ENCODE results near the gene HNRNPH3. TPM values are rescaled to one million over a fixed set of nuclear protein-coding genes. Genes with fewer than 3 reads are reported as not detected.

Gene HNRNPH3
- total RNA-seq, 1 donor from 2014 or later, result 164 TPM

DNA sequence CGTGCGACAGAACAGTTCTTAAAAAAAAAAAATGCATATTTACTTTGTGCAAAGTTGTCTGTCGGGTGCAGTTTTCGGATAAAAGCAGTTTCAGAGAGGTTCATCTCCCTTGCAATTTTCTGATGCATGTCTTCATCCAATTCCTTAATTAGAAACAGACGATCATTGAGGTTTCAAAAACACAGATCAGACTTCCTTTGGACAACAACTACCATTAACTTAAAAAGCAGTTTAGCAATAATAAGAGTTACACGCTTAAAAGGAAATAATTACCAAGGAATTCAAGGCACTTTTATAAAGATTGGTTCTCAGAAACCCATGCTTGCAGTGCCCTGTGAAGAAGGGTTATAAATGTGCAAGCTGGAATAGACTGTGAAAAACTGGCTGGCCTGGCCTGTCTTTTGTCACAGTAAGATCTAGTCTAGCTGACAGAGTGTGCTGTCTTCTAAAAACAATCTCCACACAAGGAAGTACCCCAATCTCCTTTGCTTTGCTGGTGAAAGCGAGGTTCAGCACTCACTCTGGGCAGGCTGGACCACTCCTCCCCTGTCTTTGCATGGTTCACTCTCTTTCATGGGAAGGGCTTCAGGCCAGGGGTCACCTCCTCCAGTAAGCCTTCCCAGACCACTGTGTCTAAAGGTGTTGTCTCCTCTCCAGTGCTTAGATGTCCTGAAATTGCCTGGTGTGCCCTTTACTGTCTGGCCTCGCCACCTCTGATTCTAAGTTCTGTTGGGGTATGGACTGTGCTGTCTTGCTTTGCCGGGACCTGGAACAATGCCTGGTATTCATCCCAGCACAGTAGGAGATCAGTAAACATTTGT, 34.8 kb upstream of the HNRNPH3 start:
- Mint-ChIP-seq H3K9me3 (no peaks in the 10 kb centered on the region), H3K27ac (peak overlapping the region; percentile 58), H3K4me3 (no peak overlapping the region), H3K36me3 (peaks cover 5% of the 10 kb centered on the region), H3K27me3 (ENCODE audit: low read depth) (no peaks in the 10 kb centered on the region), H3K4me1 (peaks cover 16% of the 10 kb centered on the region)
- TF ChIP-seq, protein P1, sequence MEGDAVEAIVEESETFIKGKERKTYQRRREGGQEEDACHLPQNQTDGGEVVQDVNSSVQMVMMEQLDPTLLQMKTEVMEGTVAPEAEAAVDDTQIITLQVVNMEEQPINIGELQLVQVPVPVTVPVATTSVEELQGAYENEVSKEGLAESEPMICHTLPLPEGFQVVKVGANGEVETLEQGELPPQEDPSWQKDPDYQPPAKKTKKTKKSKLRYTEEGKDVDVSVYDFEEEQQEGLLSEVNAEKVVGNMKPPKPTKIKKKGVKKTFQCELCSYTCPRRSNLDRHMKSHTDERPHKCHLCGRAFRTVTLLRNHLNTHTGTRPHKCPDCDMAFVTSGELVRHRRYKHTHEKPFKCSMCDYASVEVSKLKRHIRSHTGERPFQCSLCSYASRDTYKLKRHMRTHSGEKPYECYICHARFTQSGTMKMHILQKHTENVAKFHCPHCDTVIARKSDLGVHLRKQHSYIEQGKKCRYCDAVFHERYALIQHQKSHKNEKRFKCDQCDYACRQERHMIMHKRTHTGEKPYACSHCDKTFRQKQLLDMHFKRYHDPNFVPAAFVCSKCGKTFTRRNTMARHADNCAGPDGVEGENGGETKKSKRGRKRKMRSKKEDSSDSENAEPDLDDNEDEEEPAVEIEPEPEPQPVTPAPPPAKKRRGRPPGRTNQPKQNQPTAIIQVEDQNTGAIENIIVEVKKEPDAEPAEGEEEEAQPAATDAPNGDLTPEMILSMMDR (IDR thresholded peaks at IDR 0.05; ENCODE audit: unreplicated experiment), result no peak
- DNase-seq (ENCODE audit: low spot score in 2 of 2, unreplicated experiment in 2 of 2), result no peak

DNA sequence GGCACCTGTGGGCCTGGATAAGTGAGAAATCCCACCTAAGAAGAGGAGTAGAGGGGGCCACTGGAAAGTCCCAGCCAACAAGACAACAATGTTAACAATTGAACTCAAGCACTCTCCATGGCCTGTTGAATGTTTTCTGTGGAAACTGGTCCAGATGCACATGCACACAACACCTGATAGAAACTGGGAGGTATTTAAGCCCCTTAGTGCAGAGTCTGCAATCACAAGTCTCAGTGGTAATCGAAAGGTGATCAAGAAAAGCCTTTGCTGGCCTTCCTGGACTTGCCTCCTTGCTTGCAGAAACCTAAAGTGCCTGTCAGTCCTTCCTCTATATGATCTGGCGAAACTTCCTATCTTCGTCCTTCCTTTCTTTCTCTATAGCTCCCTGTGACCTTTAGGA, 30.6 kb upstream of the HNRNPH3 start:
- no peaks in the 10 kb centered on the region for H3K9me3 Mint-ChIP-seq
- no peak for DNase-seq (ENCODE audit: low spot score in 2 of 2, unreplicated experiment in 2 of 2)
- no peak overlapping the region for H3K4me3 Mint-ChIP-seq
- no peaks in the 10 kb centered on the region for H3K36me3 Mint-ChIP-seq
- peaks cover 17% of the 10 kb centered on the region for H3K4me1 Mint-ChIP-seq
- no peak overlapping the region for H3K27ac Mint-ChIP-seq
- TF ChIP-seq, protein P1 (IDR thresholded peaks at IDR 0.05; ENCODE audit: unreplicated experiment), result no peak
- no peaks in the 10 kb centered on the region for H3K27me3 Mint-ChIP-seq (ENCODE audit: low read depth)

DNA sequence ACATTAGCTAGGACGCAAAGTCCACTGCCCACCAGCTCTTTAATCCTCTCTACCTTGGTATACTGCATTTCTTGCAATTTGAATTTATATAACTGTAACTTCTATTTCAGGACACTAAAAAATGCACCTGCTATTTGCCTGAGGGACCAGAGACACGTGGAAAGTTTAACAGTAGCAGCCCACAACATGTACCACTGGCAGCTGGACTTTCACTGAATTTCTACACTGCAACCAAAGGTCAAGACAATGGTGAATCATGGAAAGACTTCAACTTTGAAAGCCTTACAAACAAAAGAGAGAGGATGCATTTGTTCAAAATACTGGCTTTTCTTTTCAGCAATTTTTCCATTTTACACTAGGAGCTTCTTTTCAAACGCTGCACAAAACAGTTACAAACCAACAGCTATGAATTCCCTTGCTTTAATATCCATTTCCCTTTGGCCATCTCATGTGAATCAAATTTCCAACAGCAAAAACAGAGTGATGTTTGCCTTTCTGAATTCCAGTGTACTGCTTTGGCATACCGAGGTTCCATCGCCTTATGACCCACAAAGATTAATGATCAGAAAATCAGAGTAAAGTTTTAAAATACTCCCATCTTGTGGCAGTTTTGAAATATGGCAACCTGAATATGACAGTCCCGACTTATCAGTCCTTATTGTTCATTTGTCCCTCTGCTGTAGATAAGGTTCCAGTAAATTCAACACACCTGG, 29.9 kb upstream of the HNRNPH3 start:
- no peak for DNase-seq (ENCODE audit: low spot score in 2 of 2, unreplicated experiment in 2 of 2)
- TF ChIP-seq, protein P1 (IDR thresholded peaks at IDR 0.05; ENCODE audit: unreplicated experiment), result peak; percentile 51

DNA sequence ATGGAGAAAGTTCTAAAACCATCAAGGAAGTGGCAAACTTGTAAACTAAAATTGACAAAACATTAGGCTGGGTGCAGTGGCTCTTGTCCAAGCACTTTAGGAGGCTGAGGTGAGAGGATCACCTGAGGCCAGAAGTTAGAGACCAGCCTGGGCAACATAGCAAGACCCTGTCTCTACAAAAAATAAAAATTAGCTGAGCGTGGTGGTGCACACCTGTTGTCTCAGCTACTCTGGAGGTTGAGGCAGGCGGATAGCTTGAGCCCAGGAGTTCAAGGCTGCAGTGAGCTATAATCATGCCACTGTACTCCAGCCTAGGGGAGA, 29.4 kb upstream of the HNRNPH3 start:
- H3K4me1 Mint-ChIP-seq, result peaks cover 8% of the 10 kb centered on the region
- no peaks in the 10 kb centered on the region for H3K9me3 Mint-ChIP-seq
- no peaks in the 10 kb centered on the region for H3K36me3 Mint-ChIP-seq
- TF ChIP-seq, protein P1 (IDR thresholded peaks at IDR 0.05; ENCODE audit: unreplicated experiment), result peak; percentile 5
- H3K27me3 Mint-ChIP-seq (ENCODE audit: low read depth), result no peaks in the 10 kb centered on the region
- no peak overlapping the region for H3K27ac Mint-ChIP-seq
- H3K4me3 Mint-ChIP-seq, result no peak overlapping the region
- DNase-seq (ENCODE audit: low spot score in 2 of 2, unreplicated experiment in 2 of 2), result no peak

More for the DNA sequence above, 29.9 kb upstream of the HNRNPH3 start:
- Mint-ChIP-seq H3K36me3 (no peaks in the 10 kb centered on the region), H3K4me3 (no peak overlapping the region), H3K4me1 (peaks cover 13% of the 10 kb centered on the region), H3K9me3 (no peaks in the 10 kb centered on the region), H3K27ac (no peak overlapping the region), H3K27me3 (ENCODE audit: low read depth) (no peaks in the 10 kb centered on the region)

DNA sequence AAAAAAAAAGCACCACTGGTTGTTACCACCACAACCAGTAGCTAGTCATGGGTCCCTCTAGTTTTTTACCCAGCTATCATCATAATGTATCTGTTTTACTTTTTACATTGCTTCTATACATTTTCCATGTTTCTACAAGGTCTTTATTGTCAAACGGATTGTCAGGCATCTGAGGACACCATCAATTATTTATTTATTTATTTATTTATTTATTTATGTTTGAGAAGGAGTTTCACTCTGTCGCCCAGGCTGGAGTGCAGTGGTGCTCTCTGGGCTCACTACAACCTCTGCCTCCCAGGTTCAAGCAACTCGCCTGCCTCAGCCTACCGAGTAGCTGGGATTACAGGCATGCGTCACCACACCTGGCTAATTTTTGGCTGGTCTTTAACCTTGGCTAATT, 29.0 kb upstream of the HNRNPH3 start:
- DNase-seq (ENCODE audit: low spot score in 2 of 2, unreplicated experiment in 2 of 2), result no peak
- H3K4me1 Mint-ChIP-seq, result peaks cover 8% of the 10 kb centered on the region
- H3K27ac Mint-ChIP-seq, result no peak overlapping the region
- no peak overlapping the region for H3K4me3 Mint-ChIP-seq
- no peaks in the 10 kb centered on the region for H3K36me3 Mint-ChIP-seq
- TF ChIP-seq, protein P1 (IDR thresholded peaks at IDR 0.05; ENCODE audit: unreplicated experiment), result no peak
- no peaks in the 10 kb centered on the region for H3K27me3 Mint-ChIP-seq (ENCODE audit: low read depth)
- H3K9me3 Mint-ChIP-seq, result no peaks in the 10 kb centered on the region

Measured in mesothelial cell of epicardium (in vitro differentiated cells).